A549 (cell line): Measurements from ENCODE around the gene AUTS2.

Experiments used
- POLR2A ChIP-seq: IDR thresholded peaks from 2 replicates; pipeline ENCODE4 v1.6.1; 2012; ENCODE audit warnings: mild to moderate bottlenecking, low read length
- RAD21 ChIP-seq, 2 experiments: fragments of >200 bp in 1 of 2; sonication (Bioruptor Twin) in 1 of 2; formaldehyde crosslinking in 1 of 2; IDR thresholded peaks in 1 of 2; conservative IDR thresholded peaks in 1 of 2; 2 replicates in 1 of 2; 3 replicates in 1 of 2; pipeline ENCODE4 v1.6.1; 2012 to 2018; ENCODE audit warnings: inconsistent platforms in 1 of 2
- TF ChIP-seq, protein P1 (sequence below): fragments of >200 bp; sonication (Bioruptor Twin); formaldehyde crosslinking; IDR thresholded peaks from 3 replicates; pipeline ENCODE4 v1.5.1; 2016
- TF ChIP-seq, protein P2 (sequence below): fragments of 150-350 bp; IDR thresholded peaks from 2 replicates; pipeline ENCODE4 v1.6.1; 2014; ENCODE audit warnings: low read depth, mild to moderate bottlenecking, low read length

DNA sequence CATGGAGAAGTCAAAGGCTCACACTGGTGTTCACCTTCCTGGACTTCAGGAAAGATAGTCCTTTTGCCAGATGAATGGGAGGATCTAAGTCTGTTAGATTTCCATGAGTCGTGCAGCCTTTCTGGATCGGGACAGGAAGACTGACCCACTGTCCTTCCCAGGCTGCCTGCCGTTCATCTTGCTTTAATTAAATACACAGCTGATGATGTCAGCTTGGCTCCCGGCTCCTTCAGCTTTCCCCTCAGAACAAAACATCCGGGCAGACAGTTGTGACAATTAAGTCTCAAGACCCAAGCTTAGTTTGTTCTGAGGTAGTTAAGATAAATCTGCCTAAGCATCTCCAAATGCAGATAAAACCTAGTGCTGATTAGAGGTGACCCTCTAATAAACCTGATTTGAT, 58.6 kb downstream of the AUTS2 start:
- TF ChIP-seq POLR2A = no peak
- no peak for TF ChIP-seq RAD21 (conservative IDR thresholded peaks at IDR 0.05 in 1 of 2, IDR thresholded peaks at IDR 0.05 in 1 of 2)
- TF ChIP-seq, protein P1, sequence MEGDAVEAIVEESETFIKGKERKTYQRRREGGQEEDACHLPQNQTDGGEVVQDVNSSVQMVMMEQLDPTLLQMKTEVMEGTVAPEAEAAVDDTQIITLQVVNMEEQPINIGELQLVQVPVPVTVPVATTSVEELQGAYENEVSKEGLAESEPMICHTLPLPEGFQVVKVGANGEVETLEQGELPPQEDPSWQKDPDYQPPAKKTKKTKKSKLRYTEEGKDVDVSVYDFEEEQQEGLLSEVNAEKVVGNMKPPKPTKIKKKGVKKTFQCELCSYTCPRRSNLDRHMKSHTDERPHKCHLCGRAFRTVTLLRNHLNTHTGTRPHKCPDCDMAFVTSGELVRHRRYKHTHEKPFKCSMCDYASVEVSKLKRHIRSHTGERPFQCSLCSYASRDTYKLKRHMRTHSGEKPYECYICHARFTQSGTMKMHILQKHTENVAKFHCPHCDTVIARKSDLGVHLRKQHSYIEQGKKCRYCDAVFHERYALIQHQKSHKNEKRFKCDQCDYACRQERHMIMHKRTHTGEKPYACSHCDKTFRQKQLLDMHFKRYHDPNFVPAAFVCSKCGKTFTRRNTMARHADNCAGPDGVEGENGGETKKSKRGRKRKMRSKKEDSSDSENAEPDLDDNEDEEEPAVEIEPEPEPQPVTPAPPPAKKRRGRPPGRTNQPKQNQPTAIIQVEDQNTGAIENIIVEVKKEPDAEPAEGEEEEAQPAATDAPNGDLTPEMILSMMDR = no peak
- TF ChIP-seq, protein P2, sequence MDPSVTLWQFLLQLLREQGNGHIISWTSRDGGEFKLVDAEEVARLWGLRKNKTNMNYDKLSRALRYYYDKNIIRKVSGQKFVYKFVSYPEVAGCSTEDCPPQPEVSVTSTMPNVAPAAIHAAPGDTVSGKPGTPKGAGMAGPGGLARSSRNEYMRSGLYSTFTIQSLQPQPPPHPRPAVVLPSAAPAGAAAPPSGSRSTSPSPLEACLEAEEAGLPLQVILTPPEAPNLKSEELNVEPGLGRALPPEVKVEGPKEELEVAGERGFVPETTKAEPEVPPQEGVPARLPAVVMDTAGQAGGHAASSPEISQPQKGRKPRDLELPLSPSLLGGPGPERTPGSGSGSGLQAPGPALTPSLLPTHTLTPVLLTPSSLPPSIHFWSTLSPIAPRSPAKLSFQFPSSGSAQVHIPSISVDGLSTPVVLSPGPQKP = no peak
